ENCODE data around the gene RPS28. TPM values are rescaled to one million over a fixed set of nuclear protein-coding genes. Genes with fewer than 3 reads are reported as not detected.
"Not testable (repeated sequence)": the region's sequence is repeated elsewhere in the genome, so short reads cannot be mapped to it uniquely, and the experiment has no call there.

The RPS28 gene
- polyA plus RNA-seq, 5 donors, result 455 to 946 (median 563) TPM

GRCh38 chr19:8316351-8317125 is 4.8 kb upstream of the RPS28 start:
- DNase-seq, result no peak

DNA sequence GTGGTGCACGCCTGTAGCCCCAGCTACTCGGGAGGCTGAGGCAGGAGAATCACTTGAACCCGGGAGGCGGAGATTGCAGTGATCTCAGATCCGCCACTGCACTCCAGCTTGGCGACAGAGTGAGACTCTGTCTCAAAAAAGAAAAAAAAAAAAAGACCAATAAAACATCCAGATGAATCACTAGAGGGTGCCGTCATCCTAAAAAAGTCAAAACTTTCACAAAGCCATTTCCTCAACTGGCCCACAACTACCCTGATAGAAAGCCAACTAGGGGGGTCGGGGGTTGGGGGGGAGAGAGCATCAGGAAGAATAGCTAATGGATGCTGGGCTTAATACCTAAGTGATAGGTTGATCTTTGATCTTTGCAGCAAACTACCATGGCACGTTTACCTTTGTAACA is 2.5 kb upstream of the RPS28 start:
- DNase-seq, result not testable (repeated sequence)

- no peak for DNase-seq
These were observed 1.3 kb upstream of the RPS28 start for GRCh38 chr19:8319807-8320520.

DNA sequence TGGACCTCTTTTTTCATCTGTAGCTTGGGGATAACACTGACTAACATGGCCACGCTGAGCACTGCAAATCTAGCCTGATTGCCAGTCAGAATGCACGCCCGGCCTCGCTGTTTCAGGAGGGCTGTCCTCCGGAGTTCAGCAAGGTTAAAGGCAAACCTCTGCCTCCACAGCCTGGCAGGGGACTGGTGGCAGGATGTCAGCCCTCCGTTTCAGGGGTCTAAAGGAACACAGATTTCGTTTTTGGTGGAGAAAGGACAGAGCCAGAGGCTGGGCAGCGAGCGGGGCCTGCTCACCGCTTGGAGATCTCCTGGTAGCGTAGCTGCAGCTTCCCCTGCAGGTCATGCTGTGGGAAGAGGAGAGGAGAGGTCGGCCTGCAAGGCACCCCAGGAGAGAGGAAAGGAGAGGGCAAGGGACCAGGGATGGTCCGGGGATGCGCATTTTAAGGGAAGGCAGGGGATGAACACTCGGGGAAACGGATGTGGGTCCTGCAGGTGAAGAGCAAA is 681 bp upstream of the RPS28 start:
- no peak for DNase-seq

DNA sequence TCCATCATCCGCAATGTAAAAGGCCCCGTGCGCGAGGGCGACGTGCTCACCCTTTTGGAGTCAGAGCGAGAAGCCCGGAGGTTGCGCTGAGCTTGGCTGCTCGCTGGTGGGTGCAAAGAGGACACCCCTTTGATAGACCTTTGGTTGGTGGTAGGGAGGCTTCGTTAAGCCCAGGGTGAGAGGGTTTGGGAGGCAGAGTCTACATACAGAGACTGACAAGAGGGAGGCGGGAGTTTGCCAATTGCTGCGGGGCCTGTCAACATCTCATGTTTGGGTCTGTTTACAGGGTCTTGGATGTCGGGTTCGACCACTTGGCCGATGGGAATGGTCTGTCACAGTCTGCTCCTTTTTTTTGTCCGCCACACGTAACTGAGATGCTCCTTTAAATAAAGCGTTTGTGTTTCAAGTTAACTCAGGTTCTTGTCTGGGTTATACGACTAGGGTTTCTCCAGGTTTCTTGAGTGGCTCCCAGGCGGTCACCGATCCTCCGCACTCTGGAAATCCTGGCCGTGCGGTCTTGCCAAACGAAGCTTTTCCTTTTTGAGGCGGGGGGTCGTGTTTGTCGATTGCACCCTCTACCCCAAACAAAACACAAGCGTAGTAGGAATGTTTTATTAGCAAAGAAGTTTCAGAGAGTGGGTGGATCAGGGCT is 816 bp downstream of the RPS28 start:
- DNase-seq, result no peak

DNA sequence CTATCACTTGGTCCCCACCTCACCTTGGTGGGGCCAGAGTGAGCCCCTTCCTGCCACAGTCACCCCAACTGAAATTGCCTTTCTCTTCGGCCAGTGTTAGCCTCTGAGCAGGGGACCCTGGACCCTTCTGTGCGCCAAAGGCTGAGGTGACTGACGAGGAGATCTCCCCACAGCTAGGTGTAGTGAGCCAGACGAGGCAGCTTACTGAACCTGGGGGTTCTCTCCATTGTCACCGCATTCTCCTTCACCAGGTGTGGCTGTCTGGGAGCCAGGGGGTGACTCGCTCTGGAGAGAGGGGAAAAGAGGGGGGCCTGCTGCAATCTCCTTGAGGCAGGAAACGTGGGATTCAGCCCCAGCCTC is 1.3 kb downstream of the RPS28 start:
- no peak for DNase-seq

DNA sequence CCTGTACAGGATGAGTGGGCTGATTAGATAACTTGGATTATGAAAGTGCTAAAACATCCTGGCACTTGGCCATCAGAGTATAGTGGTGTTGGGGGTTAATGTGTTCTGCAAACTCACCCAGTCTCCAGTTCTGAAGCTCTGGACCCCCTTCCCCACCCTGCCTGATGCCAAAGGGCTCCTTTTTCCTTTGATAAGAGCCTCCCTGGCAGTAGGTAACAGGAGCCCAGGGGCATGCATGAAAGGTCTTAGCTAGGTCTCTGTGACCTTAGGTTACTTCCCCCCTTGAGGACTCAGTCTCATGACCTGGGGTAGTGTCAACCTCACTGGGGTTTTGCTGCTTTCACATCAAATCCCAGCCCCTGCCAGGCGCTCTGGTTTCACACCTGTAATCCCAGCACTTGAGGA is 2.5 kb downstream of the RPS28 start:
- DNase-seq, result no peak

GRCh38 chr19:8324186-8325050 is 3.1 kb downstream of the RPS28 start:
- no peak for DNase-seq

GRCh38 chr19:8325454-8325853 is 4.2 kb downstream of the RPS28 start:
- no peak for DNase-seq

GRCh38 chr19:8329996-8330395 is 8.7 kb downstream of the RPS28 start:
- DNase-seq, result no peak

GRCh38 chr19:8331263-8331845 is 10.1 kb downstream of the RPS28 start:
- no peak for DNase-seq

DNA sequence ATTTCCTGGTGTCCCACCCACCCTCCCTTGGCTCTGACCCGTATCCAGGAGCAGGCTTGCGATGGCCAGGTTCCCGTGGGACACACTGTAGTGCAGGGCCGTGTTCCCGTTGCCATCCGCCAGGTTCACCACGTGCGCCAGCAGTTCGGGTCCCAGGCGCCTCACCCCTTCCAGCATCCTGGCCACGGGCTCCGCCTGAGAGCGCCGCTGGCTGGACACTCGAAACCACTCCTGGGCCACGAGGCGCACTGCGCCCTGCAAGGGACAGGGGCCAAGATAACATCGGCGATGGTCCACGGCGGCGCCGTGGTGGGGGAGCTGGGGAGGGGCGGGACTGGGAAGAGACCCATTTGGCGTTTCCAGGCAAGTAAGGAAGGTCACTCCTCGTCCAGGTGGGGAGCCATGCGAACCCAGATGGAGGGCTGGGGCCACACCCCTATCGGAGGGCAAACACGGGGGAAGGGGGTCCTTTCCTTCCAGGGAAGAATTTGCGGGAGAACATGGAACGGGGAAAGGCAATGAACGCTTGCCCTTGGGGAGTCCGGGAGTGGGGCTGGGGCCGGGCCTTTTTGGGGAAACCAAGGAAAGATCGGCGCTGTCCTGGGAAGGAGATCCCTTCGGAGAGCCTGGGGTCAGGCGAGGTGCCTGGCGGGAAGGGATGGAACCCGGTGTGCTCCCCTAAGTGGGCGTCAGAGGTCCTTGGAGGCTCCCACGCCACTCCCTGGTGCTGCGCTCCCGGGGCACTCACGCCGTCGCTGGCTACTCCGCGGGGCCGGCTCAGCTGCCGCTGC is 11.9 kb downstream of the RPS28 start:
- no peak for DNase-seq

GRCh38 chr19:8333767-8334457 is 12.6 kb downstream of the RPS28 start:
- no peak for DNase-seq

DNA sequence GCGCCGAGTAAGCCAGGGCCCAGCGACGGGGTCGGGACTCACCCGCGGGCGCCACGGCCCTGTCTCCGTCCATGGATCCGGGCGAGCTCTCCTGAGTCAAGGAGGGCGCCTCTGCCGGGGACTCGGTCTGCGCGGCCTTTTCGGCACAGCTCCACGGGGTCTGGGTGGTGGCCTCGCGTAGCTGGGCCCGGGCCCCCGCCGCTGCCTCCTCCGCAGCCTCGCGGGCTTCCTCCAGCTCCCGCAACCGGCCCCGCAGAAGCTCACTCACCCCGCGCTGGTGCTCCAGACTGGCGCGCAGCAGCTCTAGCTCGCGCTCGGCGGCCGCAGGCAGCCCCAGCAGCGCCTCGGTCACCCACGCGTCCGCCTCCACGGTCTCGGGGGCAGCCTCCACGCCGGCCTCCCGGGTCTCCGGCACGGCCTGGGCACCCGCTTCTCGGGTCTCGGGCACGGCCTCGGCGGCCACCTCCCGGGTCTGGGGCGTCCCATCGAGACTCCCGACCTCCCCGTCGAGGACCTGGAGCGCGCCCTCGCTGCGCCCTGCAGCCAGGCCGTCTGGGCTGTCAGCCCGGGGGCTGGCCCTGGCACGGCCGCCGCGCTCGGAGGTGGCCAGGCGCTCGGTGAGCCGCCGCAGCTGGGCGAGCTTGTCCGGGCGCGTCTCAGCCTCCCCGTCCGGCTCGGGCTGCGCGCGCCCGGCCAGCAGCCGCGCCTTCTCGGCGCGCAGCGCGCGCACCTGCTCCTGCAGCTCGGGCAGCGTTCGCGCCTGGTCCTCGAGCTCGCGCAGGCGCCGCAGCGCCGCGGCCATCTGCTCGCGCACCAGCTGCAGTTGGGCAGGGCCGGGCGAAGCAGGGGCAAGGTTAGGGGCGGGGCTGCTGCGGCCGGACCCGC is 13.4 kb downstream of the RPS28 start:
- DNase-seq, result peak; percentile 66 to 80

DNA sequence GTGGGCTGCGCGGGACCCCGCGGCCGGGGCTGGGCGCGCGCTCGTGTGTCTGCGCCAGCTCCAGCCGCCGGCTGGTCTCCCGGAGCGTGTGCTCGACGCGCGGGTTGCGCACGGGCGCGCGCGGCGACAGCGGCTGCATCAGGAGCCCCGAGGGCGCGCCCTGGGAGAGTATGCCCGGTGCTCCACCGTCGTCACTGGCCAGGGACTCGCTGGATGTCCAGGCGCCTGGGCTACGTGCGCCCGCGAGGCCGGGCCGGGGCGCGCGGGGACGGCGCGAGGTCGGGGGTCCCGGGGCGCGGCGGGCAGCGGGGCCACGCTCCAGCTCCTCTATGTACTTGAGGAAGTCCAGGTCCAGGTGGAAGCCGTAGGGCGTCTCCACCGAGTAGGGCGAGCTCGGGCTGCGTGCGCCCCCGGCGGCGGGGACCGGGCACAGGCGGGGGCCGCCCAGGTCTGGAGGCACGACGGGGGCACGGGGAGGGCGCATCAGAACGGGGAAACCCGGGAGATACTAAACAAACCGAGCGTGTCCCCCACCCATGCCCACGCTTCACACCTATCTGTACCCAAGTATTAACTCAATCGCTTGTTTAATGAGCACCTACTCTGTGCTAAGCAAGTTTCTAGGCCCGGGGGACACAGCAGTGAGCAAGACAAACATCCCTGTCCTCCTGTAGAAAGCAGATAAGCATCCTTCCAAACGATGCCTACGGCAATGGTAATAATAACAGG is 14.2 kb downstream of the RPS28 start:
- DNase-seq, result no peak

GRCh38 chr19:8336072-8336569 is 14.8 kb downstream of the RPS28 start:
- no peak for DNase-seq

- DNase-seq, result no peak
These were observed 15.4 kb downstream of the RPS28 start for GRCh38 chr19:8336660-8337059.

- DNase-seq, result no peak
These were observed 16.4 kb downstream of the RPS28 start for GRCh38 chr19:8337728-8338127.

Measured in right lung (tissue), 5 donors.